HCT116 (cell line): ENCODE results near the gene TXNDC12. TPM values are rescaled to one million over a fixed set of nuclear protein-coding genes. Genes with fewer than 3 reads are reported as not detected.
A peak's percentile ranks its signal among the peaks of the same experiment; 100 is the strongest.

Source experiments
- ATAC-seq: fragments of 200-7000 bp; cut with Tn5 transposase; 2 replicates; pipeline ENCODE4 v1.9.1; 2020; ENCODE audit warnings: mild to moderate bottlenecking, moderate library complexity
- BruUV-seq: library from RNA; stranded (reverse); fragments of 400-500 nt; replicated peaks from 2 replicates; lab custom pipeline; 2021; lab: Mats Ljungman, UMichigan
- CTCF ChIA-PET: fragments of 300-600 bp; sonication (Branson Sonifier 250); formaldehyde crosslinking; loops from one replicate; lab custom pipeline; 2021; ENCODE audit warnings: antibody characterized with exemption; lab: Charles Lee
- POLR2A ChIA-PET: fragments of 300-600, 350-600 bp; sonication (Branson Sonifier 250); formaldehyde crosslinking; loops from one replicate; lab custom pipeline; 2021; ENCODE audit warnings: antibody characterized with exemption; lab: Charles Lee
- RAD21 ChIA-PET, 2 experiments: fragments of 300-600 bp; sonication (Branson Sonifier 250); formaldehyde crosslinking; loops; one replicate each; lab custom pipeline; 2023; ENCODE audit warnings: low total read pairs in 2 of 2; ENCODE audit not compliant: uncharacterized antibody in 2 of 2, unreplicated experiment in 2 of 2, low non-redundant PET in 1 of 2; lab: Charles Lee
- DNase-seq: peaks from one replicate; pipeline ENCODE4 v3.0.0-alpha.2; 2010; ENCODE audit warnings: low read depth, low spot score
- H2AFZ ChIP-seq: fragments of 200-600 bp; shearing (Covaris generic), sonication (generic); 2 replicates; pipeline ENCODE4 v1.6.1; 2017; ENCODE audit warnings: low read depth, mixed run types, mixed read lengths, antibody characterized with exemption, low read length; ENCODE audit not compliant: poor library complexity, severe bottlenecking
- H3K27ac ChIP-seq: 2 replicates; pipeline ENCODE4 v1.5.1; 2012; ENCODE audit warnings: low read depth, low read length
- H3K27me3 ChIP-seq: fragments of 200-600 bp; sonication (generic); 2 replicates; pipeline ENCODE4 v1.6.1; 2016; ENCODE audit warnings: mixed run types, low read length, mixed read lengths; ENCODE audit not compliant: insufficient read depth
- H3K36me3 ChIP-seq, 2 experiments: fragments of 200-500 bp in 1 of 2; fragments of 200-600 bp in 1 of 2; sonication (Bioruptor generic) in 1 of 2; sonication (generic) in 1 of 2; 2 replicates each; pipeline versions ENCODE4 v1.5.1 to v1.6.1; 2014 to 2016; ENCODE audit warnings: low read length in 2 of 2, inconsistent platforms in 1 of 2, mixed read lengths in 1 of 2, mixed run types in 1 of 2; ENCODE audit not compliant: insufficient read depth in 2 of 2, control insufficient read depth in 1 of 2
- H3K4me1 ChIP-seq, 2 experiments: fragments of 200-600 bp in 1 of 2; sonication (generic) in 1 of 2; 2 replicates each; pipeline versions ENCODE4 v1.5.1 to v1.6.1; 2012 to 2017; ENCODE audit warnings: low read length in 2 of 2, inconsistent platforms in 1 of 2, mild to moderate bottlenecking in 1 of 2, mixed read lengths in 1 of 2, mixed run types in 1 of 2, moderate library complexity in 1 of 2; ENCODE audit not compliant: insufficient read depth in 2 of 2, control insufficient read depth in 1 of 2
- H3K4me2 ChIP-seq: fragments of 200-600 bp; sonication (generic); 2 replicates; pipeline ENCODE4 v1.6.1; 2017; ENCODE audit warnings: mixed run types, low read length, mixed read lengths
- H3K4me3 ChIP-seq, 2 experiments: fragments of 200-600 bp in 1 of 2; sonication (generic) in 1 of 2; replicated peaks in 1 of 2; 2 replicates each; pipeline ENCODE4 v1.5.1; 2011 to 2016; ENCODE audit warnings: low read length in 2 of 2, control low read depth in 1 of 2, low read depth in 1 of 2, mild to moderate bottlenecking in 1 of 2, mixed read lengths in 1 of 2, mixed run types in 1 of 2
- H3K79me2 ChIP-seq: fragments of 200-600 bp; sonication (generic); 2 replicates; pipeline ENCODE4 v1.6.1; 2017; ENCODE audit warnings: mild to moderate bottlenecking, mixed run types, low read length, moderate library complexity, mixed read lengths; ENCODE audit not compliant: insufficient read depth
- H3K9ac ChIP-seq: fragments of 200-600 bp; sonication (generic); 2 replicates; pipeline ENCODE4 v1.6.1; 2016; ENCODE audit warnings: low read length, mixed read lengths
- H3K9me2 ChIP-seq: fragments of 200-600 bp; sonication (generic), shearing (Covaris generic); 2 replicates; pipeline ENCODE4 v1.6.1; 2017; ENCODE audit warnings: mixed run types, mild to moderate bottlenecking, moderate library complexity; ENCODE audit not compliant: insufficient read depth
- H3K9me3 ChIP-seq, 2 experiments: fragments of 200-500 bp in 1 of 2; fragments of 200-600 bp in 1 of 2; sonication (Bioruptor generic) in 1 of 2; sonication (generic) in 1 of 2; 2 replicates each; pipeline ENCODE4 v1.6.1; 2014 to 2017; ENCODE audit warnings: low read length in 2 of 2, mixed read lengths in 2 of 2, inconsistent platforms in 1 of 2, low read depth in 1 of 2, mild to moderate bottlenecking in 1 of 2, mixed run types in 1 of 2, moderate library complexity in 1 of 2; ENCODE audit not compliant: control insufficient read depth in 1 of 2, insufficient read depth in 1 of 2
- H4K20me1 ChIP-seq: fragments of 200-600 bp; sonication (generic), shearing (Covaris generic); 2 replicates; pipeline ENCODE4 v1.6.1; 2017; ENCODE audit warnings: mixed run types, mild to moderate bottlenecking, moderate library complexity; ENCODE audit not compliant: insufficient read depth
- EZH2phosphoT487 ChIP-seq: fragments of 200-600 bp; IDR thresholded peaks from 2 replicates; pipeline ENCODE4 v1.6.1; 2018; ENCODE audit warnings: antibody characterized with exemption, borderline replicate concordance
- FOSL1 ChIP-seq: IDR thresholded peaks from 2 replicates; pipeline ENCODE4 v1.6.1; 2012; ENCODE audit warnings: low read depth
- JUND ChIP-seq: IDR thresholded peaks from 2 replicates; pipeline ENCODE4 v1.6.1; 2012
- POLR2AphosphoS5 ChIP-seq: IDR thresholded peaks from 2 replicates; pipeline ENCODE4 v1.6.1; 2011; ENCODE audit warnings: mild to moderate bottlenecking, low read depth, low read length, moderate library complexity
- RAD21 ChIP-seq: IDR thresholded peaks from 2 replicates; pipeline ENCODE4 v1.6.1; 2012; ENCODE audit warnings: low read depth, mild to moderate bottlenecking
- SRF ChIP-seq: IDR thresholded peaks from 2 replicates; pipeline ENCODE4 v1.6.1; 2012; ENCODE audit warnings: low read depth
- YY1 ChIP-seq: IDR thresholded peaks from 2 replicates; pipeline ENCODE4 v1.6.1; 2011; ENCODE audit warnings: low read length, low read depth, moderate library complexity, mild to moderate bottlenecking; ENCODE audit not compliant: insufficient replicate concordance; ENCODE audit errors: extremely low read depth
- intact Hi-C: fragments of 100-400 bp; cut with micrococcal nuclease; formaldehyde crosslinking; loops from 2 replicates; pipeline ENCODE4 v1.10.0; 2022
- total RNA-seq: library from RNA; stranded (reverse); gene quantifications from one replicate; pipeline ENCODE4 v1.2.1, GENCODE V29; 2021; ENCODE audit not compliant: unreplicated experiment
- TF ChIP-seq, protein P1 (sequence below): IDR thresholded peaks from 2 replicates; pipeline ENCODE4 v1.6.1; 2012
- TF ChIP-seq, protein P2 (sequence below): IDR thresholded peaks from 2 replicates; pipeline ENCODE4 v1.6.1; 2011; ENCODE audit warnings: mild to moderate bottlenecking, low read length, moderate library complexity; ENCODE audit not compliant: insufficient replicate concordance; ENCODE audit errors: extremely low read depth

Gene TXNDC12
- total RNA-seq, 1 experiment from 2014 or later = 82.8 TPM

DNA sequence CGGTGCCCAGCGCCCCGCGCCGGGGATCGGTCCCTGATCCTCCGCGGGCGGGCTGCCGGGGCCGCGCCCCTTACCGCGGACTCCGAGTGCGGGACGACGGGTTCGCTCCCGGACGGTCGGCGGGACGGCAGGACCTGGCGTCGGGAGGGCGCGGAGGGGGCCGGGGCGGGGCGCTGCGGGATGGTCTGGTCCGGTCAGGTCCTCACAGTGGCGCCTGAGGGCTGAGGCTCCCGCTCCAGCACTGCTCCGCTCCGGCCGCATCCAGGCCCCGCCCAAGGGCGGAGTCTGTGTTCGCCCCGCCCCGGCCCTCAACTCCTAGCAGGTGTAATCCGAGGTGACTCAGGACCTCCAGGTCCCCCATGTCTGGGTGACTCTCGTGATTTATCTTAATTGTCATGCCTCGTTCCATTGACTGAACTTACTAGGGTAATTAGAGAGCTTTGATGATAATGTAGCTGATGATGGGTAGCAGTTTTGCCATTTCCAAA is 64.5 kb downstream of the TXNDC12 start, which contains the start of gene RAB3B:
RAB3B (minus strand) TSS at position 223 of the 488 bp plus-strand sequence. CDS start 13,583 bp downstream, outside the sequence.
- Histone ChIP-seq H3K4me2 (peak within 1 kb of the TSS; percentile 83), H3K9me2 (no peaks in the 10 kb centered on the region), H4K20me1 (no peaks in the 10 kb centered on the region), H3K4me1 (peaks cover 0 to 5% of the 10 kb centered on the region in 2 experiments; a peak in 1 of 4 replicates), H3K4me3 (peak within 1 kb of the TSS; percentile 56 to 76), H3K27ac (peak within 1 kb of the TSS; percentile 37; the same call in 1 of the 2 replicates), H3K9me3 (no peaks in the 10 kb centered on the region), H2AFZ (no peak within 1 kb of the TSS), H3K9ac (peak within 1 kb of the TSS; percentile 67), H3K79me2 (no peaks in the 10 kb centered on the region), H3K27me3 (no peaks in the 10 kb centered on the region), H3K36me3 (no peaks in the 10 kb centered on the region)
- DNase-seq (peak; percentile 51), ATAC-seq (peak; percentile 100)
- no TSS peak for BruUV-seq
- ChIA-PET CTCF (no interaction called here), RAD21 (no interaction called here), POLR2A (no interaction called here)
- TF ChIP-seq SRF = no peak
- TF ChIP-seq FOSL1 = no peak
- TF ChIP-seq, protein P1, sequence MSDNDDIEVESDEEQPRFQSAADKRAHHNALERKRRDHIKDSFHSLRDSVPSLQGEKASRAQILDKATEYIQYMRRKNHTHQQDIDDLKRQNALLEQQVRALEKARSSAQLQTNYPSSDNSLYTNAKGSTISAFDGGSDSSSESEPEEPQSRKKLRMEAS = 0 out of 2 replicates have a peak, but pooled peaks have one; percentile 21
- TF ChIP-seq POLR2AphosphoS5 = peak; percentile 85
- intact Hi-C loops = no loop called here

DNA sequence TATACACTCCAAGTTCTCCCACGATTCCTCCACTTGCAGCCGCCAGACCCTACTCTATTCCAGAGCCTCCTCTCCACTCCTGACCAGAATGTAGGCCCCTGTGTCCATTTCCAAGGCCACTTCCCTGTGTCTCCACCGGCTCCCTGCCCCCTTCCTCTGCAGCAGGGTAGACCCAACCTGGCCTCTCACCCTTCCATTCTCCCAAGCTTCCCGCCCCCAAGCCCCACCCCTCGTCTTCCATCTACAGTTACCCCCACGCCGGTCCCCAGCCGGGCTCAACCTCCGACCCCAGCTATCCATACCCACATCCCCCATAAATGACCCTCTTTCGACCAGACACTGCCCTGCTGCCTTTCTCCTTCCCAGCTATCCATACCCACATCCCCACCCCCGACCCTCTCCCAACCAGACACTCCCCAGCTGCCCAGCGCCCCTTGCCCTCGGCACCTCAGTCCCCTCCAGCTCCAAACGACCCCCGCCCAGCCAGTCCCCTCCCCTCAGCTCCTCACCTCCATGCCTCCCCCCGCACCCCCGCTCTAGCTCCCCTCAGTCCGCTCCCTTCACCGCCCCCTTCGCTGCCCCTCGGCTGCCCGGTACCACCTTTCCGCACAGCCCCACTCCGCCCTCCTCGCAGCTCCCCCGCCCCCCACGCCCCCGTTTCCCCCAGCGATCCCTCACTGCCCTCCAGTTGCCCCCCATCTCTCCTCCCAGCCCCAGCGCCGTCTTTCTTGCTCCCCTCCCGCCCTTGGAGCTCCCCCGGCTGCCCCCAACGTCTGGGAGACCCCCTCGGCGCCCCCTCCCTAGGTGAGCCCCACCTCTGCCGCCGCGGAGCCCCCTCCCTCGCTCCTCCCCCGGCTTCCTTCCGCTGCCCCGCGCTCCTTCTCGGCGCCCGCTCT is 65.2 kb downstream of the TXNDC12 start:
- peaks cover 0 to 5% of the 10 kb centered on the region in 2 experiments; a peak in 1 of 4 replicates for H3K4me1 ChIP-seq
- H2AFZ ChIP-seq = no peak overlapping the region
- peak overlapping the region; percentile 83 for H3K4me2 ChIP-seq
- H3K9ac ChIP-seq = peak overlapping the region; percentile 67
- ATAC-seq (no peak), DNase-seq (no peak)
- no peaks in the 10 kb centered on the region for H3K9me3 ChIP-seq
- no peaks in the 10 kb centered on the region for H3K36me3 ChIP-seq
- H4K20me1 ChIP-seq = no peaks in the 10 kb centered on the region
- H3K27ac ChIP-seq = peak overlapping the region; percentile 37; the same call in 1 of the 2 replicates
- ChIA-PET RAD21 (interaction anchor here in 1 of 2 experiments (0.7 kb wide), 1 partner anchor 136 kb away, joined by 6 read pairs; no protein-coding TSS in a partner anchor), POLR2A (interaction anchor here (0.7 kb wide), 1 partner anchor 22 kb away, joined by 6 read pairs; no protein-coding TSS in a partner anchor), CTCF (no interaction called here)
- peak overlapping the region; percentile 56 to 76 for H3K4me3 ChIP-seq
- no TSS peak for BruUV-seq
- TF ChIP-seq, protein P1 = no peak
- TF ChIP-seq FOSL1 (no peak), JUND (no peak), YY1 (no peak), RAD21 (no peak), EZH2phosphoT487 (no peak)
- TF ChIP-seq, protein P2, sequence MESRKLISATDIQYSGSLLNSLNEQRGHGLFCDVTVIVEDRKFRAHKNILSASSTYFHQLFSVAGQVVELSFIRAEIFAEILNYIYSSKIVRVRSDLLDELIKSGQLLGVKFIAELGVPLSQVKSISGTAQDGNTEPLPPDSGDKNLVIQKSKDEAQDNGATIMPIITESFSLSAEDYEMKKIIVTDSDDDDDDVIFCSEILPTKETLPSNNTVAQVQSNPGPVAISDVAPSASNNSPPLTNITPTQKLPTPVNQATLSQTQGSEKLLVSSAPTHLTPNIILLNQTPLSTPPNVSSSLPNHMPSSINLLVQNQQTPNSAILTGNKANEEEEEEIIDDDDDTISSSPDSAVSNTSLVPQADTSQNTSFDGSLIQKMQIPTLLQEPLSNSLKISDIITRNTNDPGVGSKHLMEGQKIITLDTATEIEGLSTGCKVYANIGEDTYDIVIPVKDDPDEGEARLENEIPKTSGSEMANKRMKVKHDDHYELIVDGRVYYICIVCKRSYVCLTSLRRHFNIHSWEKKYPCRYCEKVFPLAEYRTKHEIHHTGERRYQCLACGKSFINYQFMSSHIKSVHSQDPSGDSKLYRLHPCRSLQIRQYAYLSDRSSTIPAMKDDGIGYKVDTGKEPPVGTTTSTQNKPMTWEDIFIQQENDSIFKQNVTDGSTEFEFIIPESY = no peak
- no peaks in the 10 kb centered on the region for H3K9me2 ChIP-seq
- H3K27me3 ChIP-seq = no peaks in the 10 kb centered on the region
- H3K79me2 ChIP-seq = no peaks in the 10 kb centered on the region
- intact Hi-C loops = no loop called here
